Superior temporal gyrus (tissue), 1 donor: Measurements from ENCODE around the gene LRFN5.
A peak's percentile ranks its signal among the peaks of the same experiment; 100 is the strongest.
"Not testable (repeated sequence)": the region's sequence is repeated elsewhere in the genome, so short reads cannot be mapped to it uniquely, and the experiment has no call there.

Experiments used
- DNase-seq: peaks from one replicate; pipeline ENCODE4 v3.0.0-alpha.2; 2016; ENCODE audit errors: extremely low spot score

The LRFN5 gene

DNA sequence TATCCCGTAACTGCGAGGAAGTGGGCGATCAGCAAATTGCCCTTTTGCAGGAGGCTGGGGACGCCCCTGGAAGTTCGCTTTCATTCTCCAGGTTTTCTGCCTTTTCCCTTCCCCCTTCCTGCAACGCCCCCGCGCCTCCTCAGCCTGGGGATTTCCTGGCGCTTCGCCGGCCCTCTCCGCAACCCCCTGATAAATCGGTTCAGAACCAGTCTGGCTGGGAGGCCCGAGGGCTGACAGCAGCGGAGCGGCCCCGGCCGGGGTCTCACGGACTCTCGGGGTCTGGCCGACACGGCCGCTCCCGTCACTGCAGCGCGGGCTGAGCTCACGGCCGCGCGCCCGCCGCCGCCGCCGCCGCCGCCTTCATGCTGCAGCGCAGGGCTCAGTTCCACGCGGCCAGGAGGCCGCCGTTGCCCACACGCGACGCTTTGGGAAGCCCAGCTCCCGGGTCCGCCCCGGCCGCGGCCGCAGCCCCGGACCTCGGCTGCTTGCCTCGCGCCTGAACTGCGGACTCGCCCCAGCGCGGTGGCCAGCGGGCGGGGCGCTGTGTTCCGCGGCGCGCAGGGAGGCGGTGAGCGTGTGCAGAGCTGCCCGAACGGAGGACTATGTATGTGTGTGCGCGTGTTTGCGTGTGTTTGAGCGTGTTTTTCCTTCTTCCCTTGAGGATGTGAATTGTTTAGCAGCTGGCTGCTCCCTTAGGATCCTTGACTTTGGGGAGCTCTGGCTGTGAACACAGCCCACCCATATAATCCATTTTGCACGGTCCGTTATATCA lies at the start of gene LRFN5:
Gene LRFN5, plus strand, starts transcription at position 345 of the 772 bp plus-strand sequence.
- DNase-seq, result peak; percentile 47

DNA sequence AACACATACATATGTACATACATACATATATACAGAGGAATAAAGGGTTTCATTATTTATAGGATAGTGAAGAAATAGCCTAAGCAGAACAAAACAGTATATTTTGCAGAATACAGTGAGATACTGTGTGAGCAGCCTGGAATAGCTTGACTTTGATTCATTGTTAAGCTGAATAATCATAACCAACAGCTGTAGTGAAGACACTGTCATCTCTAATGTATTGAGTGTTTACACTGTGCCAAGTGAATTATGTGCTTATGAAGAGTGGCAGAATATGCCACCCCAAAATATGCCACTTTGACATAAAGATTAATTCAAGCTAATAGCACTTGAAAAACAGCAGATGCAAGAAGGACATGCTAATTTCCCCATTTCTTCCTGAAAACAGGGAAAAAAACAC lies 48.2 kb upstream of the LRFN5 start:
- no peak for DNase-seq

DNA sequence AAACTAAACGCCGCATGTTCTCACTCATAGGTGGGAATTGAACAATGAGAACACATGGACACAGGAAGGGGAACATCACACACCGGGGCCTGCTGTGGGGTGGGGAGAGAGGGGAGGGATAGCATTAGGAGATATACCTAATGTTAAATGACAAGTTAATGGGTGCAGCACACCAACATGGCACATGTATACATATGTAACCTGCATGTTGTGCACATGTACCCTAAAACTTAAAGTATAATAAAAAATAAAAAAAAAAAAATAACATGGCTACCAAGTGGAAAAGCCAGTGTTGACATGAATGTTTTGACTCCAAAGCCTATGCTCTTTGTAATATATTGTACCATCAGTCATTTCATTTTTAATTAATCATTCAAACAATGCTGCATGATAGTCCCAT lies 39.8 kb upstream of the LRFN5 start:
- not testable (repeated sequence) for DNase-seq

DNA sequence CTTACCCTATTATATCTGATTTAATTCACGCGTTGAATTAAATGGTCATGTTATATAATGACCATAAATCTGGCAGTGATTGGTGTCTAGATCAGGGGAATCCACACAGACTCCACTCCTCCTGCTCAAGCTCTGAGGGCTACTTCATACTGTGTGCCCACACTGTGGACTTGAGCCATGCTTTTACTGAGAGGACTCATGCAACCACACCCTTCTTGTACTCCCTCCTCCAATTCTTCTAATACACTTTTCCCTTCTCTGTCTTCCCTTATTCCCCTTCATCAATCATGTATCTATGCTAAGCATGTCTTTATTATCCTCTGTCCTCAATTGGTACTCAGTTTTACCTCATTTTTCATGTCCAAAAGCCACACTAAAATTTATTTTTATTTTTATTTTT lies 37.7 kb upstream of the LRFN5 start:
- no peak for DNase-seq

DNA sequence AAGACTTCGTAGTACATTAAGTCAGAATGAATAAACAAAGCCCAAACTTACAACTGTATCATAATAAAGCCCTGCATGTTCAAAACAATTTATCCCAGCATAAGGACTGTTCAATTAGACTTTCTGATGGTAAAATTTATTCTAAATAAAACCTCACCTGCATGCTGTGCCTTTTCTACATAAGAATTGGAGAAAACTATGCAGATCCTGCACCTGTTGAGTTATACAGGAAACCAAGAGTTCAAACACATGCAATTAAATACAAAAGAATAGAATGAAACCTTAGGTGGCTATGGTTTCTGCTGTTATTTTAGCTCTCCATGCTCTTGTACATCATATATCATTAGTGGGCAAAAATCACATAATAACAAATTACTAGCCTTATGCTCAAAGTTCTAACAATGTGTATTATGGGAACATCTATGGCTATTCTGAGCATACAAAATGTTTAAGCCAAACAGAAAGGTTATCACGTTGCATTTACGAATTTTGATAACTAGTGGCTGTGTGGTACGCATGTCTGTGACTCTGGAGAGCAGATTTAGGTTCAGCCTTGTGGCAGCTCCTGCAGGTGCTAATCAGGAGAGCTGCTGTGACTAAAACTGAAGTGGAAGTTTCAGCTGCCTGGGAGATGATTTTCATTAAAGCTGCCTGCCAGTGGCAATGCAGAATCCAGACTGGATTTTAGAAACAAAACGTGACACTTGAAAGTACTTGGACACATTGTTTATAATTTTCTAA lies 36.1 kb upstream of the LRFN5 start:
- no peak for DNase-seq

DNA sequence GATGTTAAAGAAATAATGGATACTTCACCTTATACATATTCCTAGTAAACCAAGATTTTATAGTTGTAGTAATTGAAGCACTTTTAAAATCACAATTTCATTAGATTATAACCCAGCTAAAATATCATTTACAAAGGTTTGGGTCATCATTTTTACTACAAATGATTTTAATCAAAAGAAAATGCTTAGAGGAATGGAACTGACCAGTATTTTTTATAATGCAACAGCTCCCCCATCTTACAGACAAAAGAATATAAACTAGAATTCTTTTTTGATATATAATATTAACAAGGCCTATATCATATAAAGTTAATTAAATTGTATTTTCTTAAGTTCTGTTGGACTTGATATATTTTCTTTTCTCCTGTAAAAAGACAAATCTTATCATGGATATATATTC lies 20.4 kb upstream of the LRFN5 start:
- DNase-seq, result no peak

DNA sequence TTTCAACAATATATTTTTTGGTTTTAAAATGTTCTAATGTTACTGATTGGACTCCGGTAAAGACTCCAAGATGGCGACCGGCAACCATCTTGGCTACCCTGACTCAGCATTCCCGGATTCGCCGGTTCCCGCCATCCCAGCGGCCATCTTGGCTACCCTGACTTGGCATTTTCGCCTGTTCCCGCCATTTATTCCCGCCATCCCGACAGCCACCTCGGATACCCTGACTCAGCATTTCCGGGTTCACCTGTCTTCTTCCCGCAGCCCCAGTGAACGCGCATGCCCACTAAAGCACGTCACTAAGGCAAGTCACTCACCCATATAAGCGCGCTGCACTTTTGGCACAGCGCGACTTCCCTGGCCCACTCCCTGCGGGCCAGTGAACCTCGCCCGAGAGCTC lies 9.0 kb upstream of the LRFN5 start:
- no peak for DNase-seq

DNA sequence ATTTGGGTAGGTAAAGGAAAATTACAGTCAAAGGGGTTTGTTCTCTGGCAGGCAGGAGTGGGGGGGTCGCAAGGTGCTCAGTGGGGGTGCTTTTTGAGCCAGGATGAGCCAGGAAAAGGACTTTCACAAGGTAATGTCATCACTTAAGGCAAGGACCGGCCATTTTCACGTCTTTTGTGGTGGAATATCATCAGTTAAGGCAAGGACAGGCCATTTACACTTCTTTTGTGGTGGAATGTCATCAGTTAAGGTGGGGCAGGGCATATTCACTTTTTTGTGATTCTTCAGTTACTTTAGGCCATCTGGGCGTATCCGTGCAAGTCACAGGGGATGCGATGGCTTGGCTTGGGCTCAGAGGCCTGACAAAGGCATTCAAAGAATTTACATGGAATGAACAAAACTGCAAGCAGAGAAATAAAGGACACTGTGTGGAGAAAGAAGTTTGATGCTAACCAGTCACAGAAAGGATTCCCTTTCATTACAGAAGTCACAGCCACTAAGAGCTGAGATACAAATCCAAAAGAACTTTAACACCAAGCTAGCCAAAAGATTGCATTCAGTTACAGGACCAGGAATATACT lies 6.8 kb upstream of the LRFN5 start:
- DNase-seq, result not testable (repeated sequence)

DNA sequence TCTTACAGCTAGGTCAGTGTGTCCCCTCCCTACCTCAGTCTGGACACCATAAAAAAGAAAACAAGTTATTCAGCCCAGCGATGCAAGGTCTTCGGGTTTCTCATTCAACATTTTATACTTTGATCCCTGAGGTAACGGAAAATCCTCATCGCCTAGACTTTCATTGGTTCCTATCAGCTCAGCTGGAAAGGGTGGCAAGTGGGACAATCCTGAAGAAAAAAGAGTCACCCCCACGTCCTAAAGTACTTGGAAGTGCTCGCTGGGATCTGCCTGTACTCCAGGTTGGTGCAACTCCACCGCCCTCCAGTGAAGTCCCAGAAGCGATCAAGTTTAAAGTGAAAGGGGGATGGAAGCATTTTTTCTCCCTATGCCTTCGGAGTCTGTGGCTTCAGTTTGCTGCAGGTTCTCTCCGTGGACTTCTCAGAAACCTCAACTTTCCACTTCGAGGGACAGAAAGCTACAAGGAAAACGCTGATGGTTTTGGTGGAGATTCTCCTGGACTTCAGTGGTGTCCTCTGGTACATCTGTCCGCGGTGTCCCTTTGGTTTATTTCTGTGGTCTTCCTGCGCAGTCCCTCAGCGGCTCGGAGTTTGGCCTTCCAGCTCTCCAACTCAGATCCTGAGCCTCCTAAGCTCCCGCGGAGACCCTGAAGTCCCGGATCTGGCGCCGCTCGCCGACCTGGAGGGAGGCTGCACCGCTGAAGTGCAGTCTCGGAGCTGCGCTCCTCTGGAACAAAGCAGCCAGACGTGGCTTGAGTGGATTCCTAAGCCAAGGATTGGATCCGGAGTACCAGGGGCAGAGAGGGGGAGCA lies 1.8 kb upstream of the LRFN5 start:
- peak; percentile 43 for DNase-seq

DNA sequence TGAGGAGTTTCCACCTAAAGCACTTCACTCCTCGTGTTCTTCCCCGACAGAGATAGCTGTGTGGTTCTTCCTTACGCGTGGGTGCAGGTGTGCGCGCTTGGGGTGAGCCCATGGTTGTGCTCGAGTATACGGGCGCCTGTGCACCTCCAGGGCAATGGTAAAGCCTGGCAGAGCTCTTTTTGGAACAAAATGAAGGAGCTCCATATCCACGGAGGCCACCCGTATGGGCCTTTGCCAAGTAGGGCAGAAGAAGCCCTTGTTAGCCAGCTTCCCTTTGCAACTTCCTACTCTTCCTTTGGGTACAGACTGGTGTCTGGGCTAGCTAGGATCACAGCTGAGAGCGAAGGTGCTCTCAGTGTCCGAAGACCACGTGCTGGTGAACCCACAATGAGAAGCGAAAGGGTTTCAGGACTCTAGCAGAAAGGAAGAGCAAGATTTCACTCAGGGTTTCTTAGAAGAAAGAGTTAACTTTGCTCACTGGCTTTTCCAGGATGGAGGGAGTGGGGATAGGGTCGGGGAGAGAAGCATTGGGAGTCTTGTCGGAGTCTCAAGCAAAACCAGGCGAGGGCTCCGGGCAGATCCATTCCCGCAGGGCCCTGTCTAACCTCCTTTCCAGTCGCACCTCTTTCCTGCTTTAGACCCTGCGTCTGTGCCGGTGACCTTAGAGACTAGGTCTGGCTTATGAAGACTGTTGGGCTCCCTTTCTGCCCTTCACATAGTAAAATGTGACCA lies 960 bp upstream of the LRFN5 start:
- DNase-seq, result peak; percentile 51

DNA sequence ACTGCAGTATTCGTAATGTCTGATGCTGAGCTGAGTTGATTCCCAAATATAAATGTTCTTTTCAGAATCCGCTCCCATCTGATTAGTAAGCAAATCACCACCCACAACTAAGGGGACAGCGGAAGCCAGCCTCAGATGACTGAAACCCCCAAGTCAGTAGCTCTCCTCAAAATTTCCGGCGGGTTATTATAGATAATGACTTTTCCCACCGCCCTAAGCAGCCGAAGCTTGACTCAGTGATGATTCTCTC lies 469 bp upstream of the LRFN5 start:
- DNase-seq, result no peak

DNA sequence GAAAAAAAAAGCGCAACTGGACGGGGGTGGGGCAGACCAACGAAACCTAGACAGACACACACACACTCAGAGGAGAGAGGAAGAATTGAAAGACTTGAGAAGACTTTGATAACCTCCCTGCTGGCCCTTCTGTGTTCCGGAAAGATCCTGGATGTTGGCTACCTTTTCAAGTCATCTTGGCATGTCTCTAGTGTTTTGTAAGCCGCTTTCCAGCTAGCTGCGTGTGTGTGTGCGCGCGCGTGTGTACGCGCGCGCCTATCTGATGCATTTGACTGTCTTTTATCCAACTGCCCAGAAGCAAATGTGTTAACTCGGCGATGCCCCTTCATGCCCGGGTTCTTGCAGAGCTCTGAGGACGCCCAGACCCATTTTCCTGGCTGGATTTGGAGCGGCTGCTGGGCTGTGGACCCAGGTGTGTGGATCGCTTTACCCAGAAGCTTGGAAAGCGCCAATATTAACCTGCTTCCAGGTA lies 664 bp downstream of the LRFN5 start:
- DNase-seq, result no peak

DNA sequence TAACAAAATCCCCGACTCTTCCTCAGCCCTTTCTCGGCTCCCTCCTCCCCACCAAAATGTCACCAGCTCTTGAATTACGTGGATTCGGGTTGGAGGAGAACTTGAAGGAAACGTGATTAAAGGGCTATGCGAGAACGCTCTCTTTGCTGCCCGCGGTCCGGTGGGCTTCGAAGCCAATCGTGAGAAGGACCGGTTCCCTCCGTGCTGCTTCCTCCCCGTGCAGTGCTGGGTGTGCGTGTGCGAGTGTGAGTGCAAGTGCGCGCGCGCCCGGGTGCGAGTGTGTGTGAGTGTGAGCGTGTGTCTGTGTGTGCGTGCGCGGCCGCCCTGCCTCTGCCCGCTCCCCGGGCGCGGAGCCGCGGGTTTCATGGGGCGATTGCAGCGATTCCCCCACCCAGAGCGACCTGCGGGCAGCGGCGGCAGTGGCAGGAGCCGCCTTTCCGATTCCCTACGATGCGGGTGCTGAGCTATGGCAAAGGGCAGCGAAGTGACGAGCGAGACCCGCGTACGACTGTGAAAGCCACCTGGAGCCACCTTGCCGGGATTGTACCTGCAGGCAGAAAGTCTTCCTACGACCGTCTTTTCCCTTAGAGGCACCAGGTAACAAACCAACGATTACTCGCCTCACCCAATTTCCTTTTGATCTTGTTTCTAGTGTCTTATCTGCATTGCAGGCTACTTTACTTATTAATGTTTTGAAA lies 1.4 kb downstream of the LRFN5 start:
- peak; percentile 24 for DNase-seq

DNA sequence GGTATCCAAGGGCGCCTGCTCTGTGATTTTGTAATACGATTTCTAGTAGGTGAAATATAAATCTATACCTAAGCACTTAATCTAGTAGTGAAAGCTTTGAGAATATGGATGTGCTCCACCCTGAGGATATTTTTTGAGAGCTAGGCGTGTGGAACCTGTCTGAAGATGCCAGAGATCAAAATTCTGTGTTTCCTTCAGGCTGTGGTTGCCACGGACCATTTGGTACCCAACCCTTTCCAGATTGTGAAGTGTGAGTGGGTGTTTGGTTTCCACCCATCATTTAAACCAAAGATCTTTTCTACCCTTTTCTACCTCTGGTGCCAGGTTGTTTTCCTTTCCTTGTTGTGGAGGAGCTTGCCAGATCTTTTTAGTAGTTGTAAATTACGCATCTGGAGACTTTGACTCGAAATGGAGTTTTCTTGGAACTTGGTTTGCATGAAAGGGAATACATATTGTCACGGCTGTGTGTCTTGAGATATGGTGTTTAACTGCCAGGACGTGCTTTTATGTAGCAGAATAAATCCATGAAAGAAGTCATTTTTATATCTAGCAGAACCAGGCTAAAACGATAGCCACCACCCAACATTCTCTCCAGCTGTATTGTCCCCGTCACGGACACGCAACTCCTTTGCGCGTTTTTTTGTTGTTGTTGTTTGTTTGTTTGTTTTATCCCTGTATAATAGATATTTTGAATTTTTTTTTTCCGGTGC lies 2.2 kb downstream of the LRFN5 start:
- peak; percentile 50 for DNase-seq

DNA sequence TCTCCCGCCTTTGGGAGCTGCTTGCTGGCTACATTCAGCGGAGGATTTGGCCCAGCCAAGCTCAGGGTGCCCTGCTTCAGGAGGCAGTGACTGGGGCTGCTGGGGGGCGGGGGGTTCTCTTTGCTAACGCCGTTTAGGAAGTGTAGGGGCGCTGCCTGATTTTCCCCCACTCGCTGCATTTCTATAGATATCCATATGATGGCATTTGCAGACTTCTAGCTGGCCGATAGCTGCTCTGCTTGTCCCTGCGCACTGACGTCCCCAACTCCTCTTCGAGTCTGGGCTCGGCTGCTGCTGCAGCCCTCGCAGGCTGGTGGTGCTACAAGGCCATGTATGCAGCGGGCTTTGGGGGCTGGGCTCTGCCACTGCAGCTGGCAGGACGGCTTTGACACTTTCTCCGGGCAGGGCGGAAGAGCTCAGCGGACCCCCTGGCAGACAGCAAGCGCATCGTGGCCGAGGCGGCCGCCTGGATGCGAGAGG lies 3.1 kb downstream of the LRFN5 start:
- peak; percentile 57 for DNase-seq

DNA sequence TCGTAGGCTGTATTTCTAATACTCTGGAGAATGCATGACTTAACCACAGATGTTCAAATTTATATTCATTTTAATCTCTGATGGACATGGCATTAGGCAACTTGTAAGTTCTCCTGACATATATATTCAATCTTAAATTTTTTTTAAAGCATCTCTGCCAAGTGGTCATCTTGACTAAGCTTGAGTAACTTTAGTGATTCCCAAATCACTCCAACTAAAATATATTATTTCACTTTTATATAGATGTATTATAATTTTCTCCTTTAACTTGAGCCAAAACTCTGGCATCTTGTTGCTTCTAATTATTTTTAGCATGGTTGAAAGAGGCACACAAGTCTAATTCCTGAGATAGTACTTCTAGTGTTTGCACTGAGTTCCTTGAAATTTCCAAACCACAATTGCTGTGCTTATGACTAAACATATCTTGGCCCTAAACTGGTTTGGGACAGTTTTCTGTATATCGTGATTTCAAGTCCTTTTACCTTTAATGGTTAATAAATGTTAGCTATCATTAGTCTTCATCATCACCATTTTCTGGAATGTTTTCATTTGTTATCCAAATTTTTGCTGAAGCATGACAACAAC lies 8.4 kb downstream of the LRFN5 start:
- no peak for DNase-seq

DNA sequence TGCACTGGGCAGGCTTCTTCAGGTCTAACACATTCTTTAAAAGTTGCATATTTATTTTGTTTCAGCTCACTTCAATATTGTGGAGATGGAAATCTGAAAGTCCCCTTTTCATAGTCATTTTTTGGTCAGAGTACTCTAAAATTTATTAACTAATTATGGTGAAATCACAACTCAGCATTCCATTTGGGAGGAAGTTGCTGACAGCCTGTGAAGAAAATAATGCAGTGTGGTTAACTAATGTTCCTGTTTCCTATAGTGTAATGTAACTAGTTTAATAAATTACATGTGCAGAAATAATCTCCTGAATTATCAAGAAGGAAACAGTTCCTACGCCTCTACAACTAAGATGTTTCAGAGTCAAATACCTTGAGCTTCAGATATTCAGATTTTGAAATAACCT lies 17.1 kb downstream of the LRFN5 start:
- DNase-seq, result no peak

DNA sequence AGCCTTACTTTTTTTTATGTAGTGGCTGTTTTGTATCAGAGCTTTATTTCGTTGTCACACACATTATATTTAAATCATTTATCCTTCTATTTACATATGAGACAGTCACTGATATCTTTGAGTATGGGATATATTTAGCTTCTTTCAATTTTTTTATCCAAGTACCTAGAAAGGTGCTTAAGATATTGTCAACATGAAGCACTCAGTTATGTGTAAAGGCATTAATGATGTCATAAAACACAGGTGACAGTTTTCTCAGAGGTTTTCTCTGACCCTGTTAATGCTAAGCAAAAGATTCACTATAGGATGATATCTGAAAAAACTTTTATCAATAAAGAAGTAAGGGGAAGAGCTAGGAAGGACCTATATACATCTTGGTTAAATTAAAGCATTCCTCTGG lies 23.2 kb downstream of the LRFN5 start:
- DNase-seq, result no peak

DNA sequence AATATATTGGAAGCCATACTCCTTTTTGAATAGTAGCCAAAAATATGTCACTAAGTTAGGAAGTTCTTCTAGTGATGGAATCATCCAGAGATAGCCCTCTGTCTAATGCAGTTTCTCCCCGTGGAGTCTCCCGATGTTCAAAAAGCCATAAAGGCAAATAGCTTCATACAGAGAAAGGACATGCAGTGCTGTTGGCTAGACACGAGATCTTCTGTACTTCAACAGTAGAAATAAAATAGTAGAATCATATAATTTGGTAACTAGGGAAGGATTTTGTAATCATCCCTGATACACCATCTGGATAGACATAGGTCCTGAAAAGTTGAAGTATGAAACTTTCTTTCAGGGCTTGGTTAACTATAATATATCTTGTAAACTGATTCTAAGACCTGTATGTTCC lies 27.6 kb downstream of the LRFN5 start:
- DNase-seq, result no peak
